ENCODE results near the gene ZMAT3.
"Not testable (repeated sequence)": the region's sequence is repeated elsewhere in the genome, so short reads cannot be mapped to it uniquely, and the experiment has no call there.

The ZMAT3 gene

GRCh38 chr3:179071323-179072099, at the start of gene ZMAT3:
TSS of gene ZMAT3 (minus strand) at chr3:179071809. CDS start at chr3:179067752, 4,057 bp downstream.
- DNase-seq: peak; percentile 64

- DNase-seq: no peak
Observed at GRCh38 chr3:179116816-179117215, 45.2 kb upstream of the ZMAT3 start.

- DNase-seq: not testable (repeated sequence)
Observed at GRCh38 chr3:179115444-179115843, 43.8 kb upstream of the ZMAT3 start.

- DNase-seq: no peak
Observed at GRCh38 chr3:179113903-179114302, 42.3 kb upstream of the ZMAT3 start.

GRCh38 chr3:179108086-179108485, 36.5 kb upstream of the ZMAT3 start:
- no peak for DNase-seq

- no peak for DNase-seq
Observed at GRCh38 chr3:179107617-179108016, 36.0 kb upstream of the ZMAT3 start.

- no peak for DNase-seq
Observed at GRCh38 chr3:179105881-179106280, 34.3 kb upstream of the ZMAT3 start.

GRCh38 chr3:179100652-179101051, 29.0 kb upstream of the ZMAT3 start:
- no peak for DNase-seq

GRCh38 chr3:179098388-179099077, 26.9 kb upstream of the ZMAT3 start:
- DNase-seq: no peak

- DNase-seq: no peak
Observed at GRCh38 chr3:179093807-179094206, 22.2 kb upstream of the ZMAT3 start.

GRCh38 chr3:179091113-179091512, 19.5 kb upstream of the ZMAT3 start:
- DNase-seq: no peak

- DNase-seq: no peak
Observed at GRCh38 chr3:179088306-179088705, 16.7 kb upstream of the ZMAT3 start.

GRCh38 chr3:179083977-179084376, 12.4 kb upstream of the ZMAT3 start:
- DNase-seq: no peak

GRCh38 chr3:179082416-179082815, 10.8 kb upstream of the ZMAT3 start:
- no peak for DNase-seq

GRCh38 chr3:179081885-179082284, 10.3 kb upstream of the ZMAT3 start:
- DNase-seq: no peak

GRCh38 chr3:179079537-179079936, 7.9 kb upstream of the ZMAT3 start:
- no peak for DNase-seq

- no peak for DNase-seq
Observed at GRCh38 chr3:179076243-179077027, 4.8 kb upstream of the ZMAT3 start.

GRCh38 chr3:179074656-179075055, 3.0 kb upstream of the ZMAT3 start:
- no peak for DNase-seq

- no peak for DNase-seq
Observed at GRCh38 chr3:179073816-179074215, 2.2 kb upstream of the ZMAT3 start.

GRCh38 chr3:179072100-179072438, 460 bp upstream of the ZMAT3 start:
- DNase-seq: no peak

- DNase-seq: no peak
Observed at GRCh38 chr3:179071027-179071322, 634 bp downstream of the ZMAT3 start.

- DNase-seq: no peak
Observed at GRCh38 chr3:179069762-179070390, 1.7 kb downstream of the ZMAT3 start.

GRCh38 chr3:179068779-179069530, 2.7 kb downstream of the ZMAT3 start:
- DNase-seq: no peak
